Stimulated activated naive CD4-positive, alpha-beta T cell (primary cell): ENCODE data around the gene NRGN.
"Not testable (repeated sequence)": the region's sequence is repeated elsewhere in the genome, so short reads cannot be mapped to it uniquely, and the experiment has no call there.

Experiments
- DNase-seq, 6 experiments: peaks; one replicate each; lab custom pipeline; 2025; lab: John Stamatoyannopoulos, UW

The NRGN gene

GRCh38 chr11:124758355-124759265 lies 18.9 kb downstream of the NRGN start:
- DNase-seq = peak; percentile 25 to 68 (median 59)

GRCh38 chr11:124759266-124760204 lies 19.8 kb downstream of the NRGN start:
- peak in 1 of 6 experiments; percentile 31 for DNase-seq

- DNase-seq = peak in 1 of 6 experiments; percentile 33
Measured at GRCh38 chr11:124760205-124760652, 20.5 kb downstream of the NRGN start.

- no peak for DNase-seq
Measured at GRCh38 chr11:124760806-124761205, 21.1 kb downstream of the NRGN start.

- DNase-seq = peak in 1 of 6 experiments; percentile 36
Measured at GRCh38 chr11:124761301-124762104, 21.8 kb downstream of the NRGN start.

- DNase-seq = peak; percentile 26 to 60 (median 42)
Measured at GRCh38 chr11:124762105-124762623, 22.4 kb downstream of the NRGN start, which contains the start of gene ESAM. TSS of gene ESAM (minus strand) at chr11:124762290. CDS start at chr11:124762154, 136 bp downstream.

GRCh38 chr11:124762624-124763155 lies 22.9 kb downstream of the NRGN start:
- DNase-seq = peak in 1 of 6 experiments; percentile 64

- peak; percentile 70 to 88 (median 82) for DNase-seq
Measured at GRCh38 chr11:124763156-124763947, 23.6 kb downstream of the NRGN start.

GRCh38 chr11:124766156-124766555 lies 26.4 kb downstream of the NRGN start:
- DNase-seq = no peak

- DNase-seq = no peak
Measured at GRCh38 chr11:124768914-124769313, 29.2 kb downstream of the NRGN start.

- no peak for DNase-seq
Measured at GRCh38 chr11:124769806-124770774, 30.3 kb downstream of the NRGN start.

GRCh38 chr11:124770959-124771358 lies 31.2 kb downstream of the NRGN start:
- DNase-seq = not testable (repeated sequence)

- DNase-seq = peak in 3 of 6 experiments; percentile 44 to 59 (median 45)
Measured at GRCh38 chr11:124776865-124777645, 37.3 kb downstream of the NRGN start.

- DNase-seq = no peak
Measured at GRCh38 chr11:124778281-124778680, 38.5 kb downstream of the NRGN start.

- no peak for DNase-seq
Measured at GRCh38 chr11:124779568-124779967, 39.8 kb downstream of the NRGN start.

- no peak for DNase-seq
Measured at GRCh38 chr11:124783002-124783401, 43.3 kb downstream of the NRGN start.

GRCh38 chr11:124784051-124784450 lies 44.3 kb downstream of the NRGN start:
- DNase-seq = no peak

- DNase-seq = no peak
Measured at GRCh38 chr11:124788521-124788920, 48.8 kb downstream of the NRGN start.
